Ovary (tissue), 3 donors: ENCODE measurements around the gene GGA3.

Source experiments
- POLR2A ChIP-seq: fragments of 450-650 bp; IDR thresholded peaks from one replicate; pipeline ENCODE4 v1.6.1; 2017; ENCODE audit warnings: antibody characterized with exemption, mild to moderate bottlenecking, moderate library complexity
- TF ChIP-seq, protein P1 (sequence below), 3 donors: fragments of 450-650 bp in 2 of 3; fragments of 200-600 bp in 1 of 3; IDR thresholded peaks; one replicate each; pipeline versions ENCODE4 v1.5.1 to v1.8.0; 2016 to 2022; ENCODE audit warnings: antibody characterized with exemption in 3 of 3, mild to moderate bottlenecking in 1 of 3
- donor health status: DM: no; HTN: no; CAD: no.

DNA sequence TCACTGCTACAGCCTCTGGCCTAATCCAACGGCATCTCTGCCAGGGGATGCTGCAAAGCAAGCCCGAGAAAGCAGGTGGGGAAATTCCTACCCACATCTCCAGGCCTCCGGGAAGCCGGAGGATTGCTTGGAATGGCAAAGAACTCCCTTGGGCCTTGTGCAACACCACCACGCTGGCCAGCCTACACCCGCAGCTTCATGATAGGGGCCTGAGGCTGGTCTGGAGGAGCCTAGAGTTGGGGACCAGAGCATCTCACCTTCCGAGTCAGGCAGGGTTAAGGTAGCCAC, 20.3 kb downstream of the GGA3 start:
- TF ChIP-seq, protein P1, sequence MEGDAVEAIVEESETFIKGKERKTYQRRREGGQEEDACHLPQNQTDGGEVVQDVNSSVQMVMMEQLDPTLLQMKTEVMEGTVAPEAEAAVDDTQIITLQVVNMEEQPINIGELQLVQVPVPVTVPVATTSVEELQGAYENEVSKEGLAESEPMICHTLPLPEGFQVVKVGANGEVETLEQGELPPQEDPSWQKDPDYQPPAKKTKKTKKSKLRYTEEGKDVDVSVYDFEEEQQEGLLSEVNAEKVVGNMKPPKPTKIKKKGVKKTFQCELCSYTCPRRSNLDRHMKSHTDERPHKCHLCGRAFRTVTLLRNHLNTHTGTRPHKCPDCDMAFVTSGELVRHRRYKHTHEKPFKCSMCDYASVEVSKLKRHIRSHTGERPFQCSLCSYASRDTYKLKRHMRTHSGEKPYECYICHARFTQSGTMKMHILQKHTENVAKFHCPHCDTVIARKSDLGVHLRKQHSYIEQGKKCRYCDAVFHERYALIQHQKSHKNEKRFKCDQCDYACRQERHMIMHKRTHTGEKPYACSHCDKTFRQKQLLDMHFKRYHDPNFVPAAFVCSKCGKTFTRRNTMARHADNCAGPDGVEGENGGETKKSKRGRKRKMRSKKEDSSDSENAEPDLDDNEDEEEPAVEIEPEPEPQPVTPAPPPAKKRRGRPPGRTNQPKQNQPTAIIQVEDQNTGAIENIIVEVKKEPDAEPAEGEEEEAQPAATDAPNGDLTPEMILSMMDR (IDR thresholded peaks at IDR 0.05) = no peak
- TF ChIP-seq POLR2A = no peak
